ENCODE results near the gene INPP5D. TPM values are rescaled to one million over a fixed set of nuclear protein-coding genes. Genes with fewer than 3 reads are reported as not detected.

The INPP5D gene
- total and polyA plus RNA-seq, 2 donors (not counting 1 experiment from before 2014, with no cell fraction given) = 152 to 444 TPM

GRCh38 chr2:233015019-233015645 lies 45.0 kb upstream of the INPP5D start:
- Mint-ChIP-seq H3K4me3 (no peak overlapping the region), H3K27me3 (no peaks in the 10 kb centered on the region), H3K4me1 (peaks cover 10% of the 10 kb centered on the region), H3K27ac (no peak overlapping the region), H3K9me3 (ENCODE audit: insufficient read depth) (peaks cover 5% of the 10 kb centered on the region)
- H3K36me3 ChIP-seq (replicated peaks in 1 of 2; ENCODE audit: control extremely low read depth in 1 of 2, control insufficient read depth in 1 of 2, extremely low read depth in 1 of 2, insufficient read depth in 2 of 2, low read length in 1 of 2) = no peaks in the 10 kb centered on the region
- no peak overlapping the region for H3K9ac ChIP-seq (ENCODE audit: low read length)
- ChIA-PET POLR2A (no interaction called here), CTCF (no interaction called here)
- TF ChIP-seq CTCF (IDR thresholded peaks at IDR 0.05) (no peak), EZH2 (IDR thresholded peaks at IDR 0.05; ENCODE audit: borderline replicate concordance, insufficient read depth, low read depth, low read length, poor library complexity, severe bottlenecking) (no peak)
- intact Hi-C loops (cut with micrococcal nuclease) = no loop called here
- peaks cover 7 to 11% of the 10 kb centered on the region in 2 donors for H3K4me1 ChIP-seq (ENCODE audit: control insufficient read depth in 2 of 2, insufficient read depth in 2 of 2, low read length in 2 of 2)
- no peaks in the 10 kb centered on the region for H4K20me1 ChIP-seq (ENCODE audit: control insufficient read depth, insufficient read depth, low read length, poor library complexity, severe bottlenecking)
- no peak overlapping the region for H2AFZ ChIP-seq (ENCODE audit: insufficient read depth, low read depth, low read length, poor library complexity, severe bottlenecking)
- DNase-seq (no peak), ATAC-seq (ENCODE audit: low read depth) (no peak)
- no peaks in the 10 kb centered on the region for H3K27me3 ChIP-seq (replicated peaks in 1 of 4; ENCODE audit: control extremely low read depth in 1 of 4, control insufficient read depth in 3 of 4, insufficient read depth in 4 of 4, low read length in 3 of 4)
- no peak overlapping the region for H3K4me3 ChIP-seq (ENCODE audit: control extremely low read depth in 1 of 5, extremely low read depth in 1 of 5, insufficient read depth in 1 of 5, low read depth in 2 of 5, low read length in 4 of 5)
- no peak overlapping the region for H3K27ac ChIP-seq (ENCODE audit: low read length in 2 of 2)
- no peaks in the 10 kb centered on the region for H3K79me2 ChIP-seq (ENCODE audit: control insufficient read depth, insufficient read depth, low read length)
- H3K4me2 ChIP-seq (replicated peaks; ENCODE audit: low read depth, low read length, poor library complexity, severe bottlenecking) = no peak overlapping the region
- WGBS (ENCODE audit: insufficient coverage) = 100% methylated on average over 1 of the region's 1 CpG
- H3K9me3 ChIP-seq (ENCODE audit: control extremely low read depth in 1 of 3, control insufficient read depth in 2 of 3, insufficient read depth in 1 of 3, low read length in 2 of 3) = no peaks in the 10 kb centered on the region

- POLR2A ChIA-PET = no interaction called here
- intact Hi-C loops (cut with micrococcal nuclease) = no loop called here
These were observed 42.2 kb upstream of the INPP5D start for GRCh38 chr2:233017947-233018346.

More at GRCh38 chr2:233017947-233018346, 42.2 kb upstream of the INPP5D start:
- no peak overlapping the region for H2AFZ ChIP-seq (ENCODE audit: insufficient read depth, low read depth, low read length, poor library complexity, severe bottlenecking)
- no peaks in the 10 kb centered on the region for H3K4me1 Mint-ChIP-seq
- no peaks in the 10 kb centered on the region for H3K36me3 ChIP-seq (replicated peaks in 1 of 2; ENCODE audit: control extremely low read depth in 1 of 2, control insufficient read depth in 1 of 2, extremely low read depth in 1 of 2, insufficient read depth in 2 of 2, low read length in 1 of 2)
- H4K20me1 ChIP-seq (ENCODE audit: control insufficient read depth, insufficient read depth, low read length, poor library complexity, severe bottlenecking) = no peaks in the 10 kb centered on the region
- no peak for TF ChIP-seq CTCF (IDR thresholded peaks at IDR 0.05)
- TF ChIP-seq EZH2 (IDR thresholded peaks at IDR 0.05; ENCODE audit: borderline replicate concordance, insufficient read depth, low read depth, low read length, poor library complexity, severe bottlenecking) = no peak
- H3K4me2 ChIP-seq (replicated peaks; ENCODE audit: low read depth, low read length, poor library complexity, severe bottlenecking) = no peak overlapping the region
- no peak overlapping the region for H3K4me3 Mint-ChIP-seq
- DNase-seq (no peak), ATAC-seq (ENCODE audit: low read depth) (no peak)
- no peaks in the 10 kb centered on the region for H3K27me3 ChIP-seq (replicated peaks in 1 of 4; ENCODE audit: control extremely low read depth in 1 of 4, control insufficient read depth in 3 of 4, insufficient read depth in 4 of 4, low read length in 3 of 4)
- no peaks in the 10 kb centered on the region for H3K4me1 ChIP-seq (ENCODE audit: control insufficient read depth in 2 of 2, insufficient read depth in 2 of 2, low read length in 2 of 2)
- WGBS (ENCODE audit: insufficient coverage) = no CpG with 5 or more reads among the region's 1 CpG
- H3K9me3 ChIP-seq (ENCODE audit: control extremely low read depth in 1 of 3, control insufficient read depth in 2 of 3, insufficient read depth in 1 of 3, low read length in 2 of 3) = no peaks in the 10 kb centered on the region
- no peak overlapping the region for H3K4me3 ChIP-seq (ENCODE audit: control extremely low read depth in 1 of 5, extremely low read depth in 1 of 5, insufficient read depth in 1 of 5, low read depth in 2 of 5, low read length in 4 of 5)
- H3K27ac ChIP-seq (ENCODE audit: low read length in 2 of 2) = no peak overlapping the region
- no peaks in the 10 kb centered on the region for H3K79me2 ChIP-seq (ENCODE audit: control insufficient read depth, insufficient read depth, low read length)
- peaks cover 5% of the 10 kb centered on the region for H3K9me3 Mint-ChIP-seq (ENCODE audit: insufficient read depth)
- no peak overlapping the region for H3K27ac Mint-ChIP-seq
- no peaks in the 10 kb centered on the region for H3K27me3 Mint-ChIP-seq
- CTCF ChIA-PET = interaction anchor here (1.6 kb wide), 1 partner anchor 11 kb away, joined by 3 read pairs; no protein-coding TSS in a partner anchor
- no peak overlapping the region for H3K9ac ChIP-seq (ENCODE audit: low read length)
